Cardiac muscle cell (in vitro differentiated cells and primary cell): Measurements from ENCODE around the gene ATP11C. TPM values are rescaled to one million over a fixed set of nuclear protein-coding genes. Genes with fewer than 3 reads are reported as not detected.

Experiments used
- DNase-seq, 2 donors: peaks; one replicate each; pipeline versions ENCODE4 v3.0.0 to v3.0.0-alpha.2; 2010 to 2017; ENCODE audit warnings: low read depth in 1 of 2, low spot score in 1 of 2
- H3K27ac ChIP-seq: fragments of 200-600 bp; sonication (generic); 2 replicates; pipeline ENCODE4 v1.5.1; 2016
- H3K27me3 ChIP-seq: fragments of 200-600 bp; sonication (generic); 2 replicates; pipeline ENCODE4 v1.6.0; 2016; ENCODE audit warnings: control low read depth
- H3K36me3 ChIP-seq: fragments of 200-600 bp; sonication (generic); 2 replicates; pipeline ENCODE4 v1.5.1; 2016; ENCODE audit warnings: control low read depth
- H3K4me1 ChIP-seq: fragments of 200-600 bp; sonication (generic); 2 replicates; pipeline ENCODE4 v1.8.1; 2017; ENCODE audit warnings: low read depth, mild to moderate bottlenecking, mixed run types
- H3K4me3 ChIP-seq: fragments of 200-600 bp; sonication (generic); 2 replicates; pipeline ENCODE4 v1.5.1; 2016; ENCODE audit warnings: mild to moderate bottlenecking
- H3K9me3 ChIP-seq: fragments of 200-600 bp; sonication (generic); 2 replicates; pipeline ENCODE4 v1.5.1; 2017; ENCODE audit warnings: low read depth, mild to moderate bottlenecking, control low read depth
- CTCF ChIP-seq: IDR thresholded peaks from 2 replicates; pipeline ENCODE4 v1.5.1; 2012; ENCODE audit warnings: low read depth, mild to moderate bottlenecking, low read length
- polyA plus RNA-seq: library from polyadenylated mRNA; unstranded; fragments of >200 nt; fragmentation: Nextera tagmentation; extraction: Ambion mirVana; gene quantifications from 2 replicates; pipeline ENCODE4 v1.2.1, GENCODE V29; 2016
- total RNA-seq: library from RNA; depleted of rRNA; stranded (reverse); fragments of >200 nt; gene quantifications from 2 replicates; pipeline ENCODE4 v1.2.3, GENCODE V29; 2016

The ATP11C gene
- total and polyA plus RNA-seq, 2 experiments from 2014 or later = 7.4 to 17.1 TPM

DNA sequence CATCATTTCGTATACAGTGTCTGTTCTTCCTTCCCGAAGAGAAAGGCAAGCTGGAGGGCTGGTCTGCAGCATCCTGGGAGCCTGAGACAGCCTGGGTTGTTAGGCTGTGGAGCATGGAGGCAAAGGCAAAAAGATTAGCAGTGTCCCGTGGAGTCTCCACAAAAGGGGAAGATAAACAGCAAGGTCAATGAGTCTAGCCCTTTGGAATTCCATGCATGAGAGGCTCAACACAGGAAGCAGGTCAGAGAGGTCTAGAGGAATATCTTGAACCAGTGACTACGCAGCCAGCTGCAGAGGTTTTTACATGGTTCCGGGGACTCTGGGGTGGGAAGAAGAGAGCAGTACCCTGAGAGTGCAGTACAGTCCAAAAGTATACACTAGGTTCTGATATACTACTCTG, 212.7 kb downstream of the ATP11C start:
- no peaks in the 10 kb centered on the region for H3K27me3 ChIP-seq
- no peaks in the 10 kb centered on the region for H3K36me3 ChIP-seq
- H3K4me1 ChIP-seq = no peaks in the 10 kb centered on the region
- TF ChIP-seq CTCF = no peak
- no peaks in the 10 kb centered on the region for H3K9me3 ChIP-seq
- no peak overlapping the region for H3K4me3 ChIP-seq
- no peak overlapping the region for H3K27ac ChIP-seq
- peak; percentile 21 to 33 for DNase-seq

DNA sequence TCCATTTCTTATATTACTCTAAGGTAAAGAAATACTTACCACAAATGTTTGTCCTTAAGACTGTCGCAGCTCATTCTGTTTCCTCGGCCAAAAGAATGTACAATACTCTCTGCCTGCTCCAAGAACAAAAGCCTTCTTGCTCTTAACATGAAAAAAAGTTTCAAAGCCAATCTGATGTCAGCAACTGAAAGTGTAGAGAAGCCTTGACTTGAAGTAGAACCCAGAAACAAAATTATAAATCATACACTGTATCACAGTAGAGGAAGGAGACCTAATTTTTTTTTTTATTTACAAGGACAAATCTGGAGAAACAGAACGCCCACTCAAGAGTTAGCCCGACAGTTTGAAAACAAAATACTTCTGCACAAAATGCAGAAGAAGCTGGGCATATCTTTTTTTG, 224.8 kb downstream of the ATP11C start, which contains the start of gene MCF2:
MCF2 (minus strand) TSS at position 101 of the 400 bp plus-strand sequence. CDS start 56,423 bp downstream, outside the sequence.
- DNase-seq = no peak
- Histone ChIP-seq H3K27ac (no peak within 1 kb of the TSS), H3K36me3 (no peaks in the 10 kb centered on the region), H3K27me3 (no peaks in the 10 kb centered on the region), H3K9me3 (no peaks in the 10 kb centered on the region), H3K4me1 (no peaks in the 10 kb centered on the region), H3K4me3 (no peak within 1 kb of the TSS)
- TF ChIP-seq CTCF = no peak

DNA sequence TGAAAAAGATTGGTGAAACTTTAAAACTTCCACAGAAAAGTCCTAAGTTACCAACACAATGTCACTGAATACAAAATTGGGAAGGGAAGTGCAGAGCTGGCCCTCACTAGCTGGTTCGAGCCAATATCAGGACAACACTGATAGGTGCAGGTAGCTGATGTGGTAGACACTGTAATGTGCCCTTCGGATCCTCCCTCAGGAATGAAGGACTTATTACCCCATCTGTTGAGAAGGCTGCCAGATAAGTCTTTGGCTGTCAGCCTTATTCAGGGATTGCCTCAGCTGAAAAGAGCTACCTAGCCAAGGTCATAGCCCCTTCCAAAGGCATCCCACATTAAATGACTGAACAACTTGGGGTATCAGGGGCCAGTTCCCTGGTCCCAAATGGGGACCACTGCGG, 230.2 kb downstream of the ATP11C start:
- H3K4me3 ChIP-seq = no peak overlapping the region
- TF ChIP-seq CTCF = no peak
- H3K27ac ChIP-seq = no peak overlapping the region
- no peaks in the 10 kb centered on the region for H3K4me1 ChIP-seq
- no peaks in the 10 kb centered on the region for H3K27me3 ChIP-seq
- no peak for DNase-seq
- H3K36me3 ChIP-seq = no peaks in the 10 kb centered on the region
- no peaks in the 10 kb centered on the region for H3K9me3 ChIP-seq

DNA sequence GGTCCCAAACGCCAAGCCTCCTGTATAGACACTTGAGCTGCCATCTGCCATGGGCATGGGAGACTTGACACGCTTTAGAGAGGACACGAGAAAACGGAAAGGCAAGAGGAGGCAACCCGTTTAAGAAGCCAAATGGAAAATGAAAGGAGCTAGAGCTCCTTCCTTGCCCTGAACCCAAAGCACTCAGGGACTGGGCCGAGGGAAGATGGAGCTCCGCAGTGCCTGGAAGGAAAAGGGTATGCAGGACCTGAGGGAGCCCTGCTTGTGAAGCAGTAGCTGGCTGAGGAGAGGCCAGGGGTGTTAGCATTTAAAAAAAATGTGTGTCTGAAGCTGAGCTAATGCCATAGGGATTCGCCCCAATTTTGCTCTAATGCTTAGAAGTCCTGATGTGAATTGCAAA, 239.9 kb downstream of the ATP11C start:
- H3K27me3 ChIP-seq = peaks cover 51% of the 10 kb centered on the region
- no peak overlapping the region for H3K4me3 ChIP-seq
- no peaks in the 10 kb centered on the region for H3K9me3 ChIP-seq
- TF ChIP-seq CTCF = no peak
- no peak for DNase-seq
- H3K36me3 ChIP-seq = no peaks in the 10 kb centered on the region
- H3K27ac ChIP-seq = no peak overlapping the region
- H3K4me1 ChIP-seq = no peaks in the 10 kb centered on the region

DNA sequence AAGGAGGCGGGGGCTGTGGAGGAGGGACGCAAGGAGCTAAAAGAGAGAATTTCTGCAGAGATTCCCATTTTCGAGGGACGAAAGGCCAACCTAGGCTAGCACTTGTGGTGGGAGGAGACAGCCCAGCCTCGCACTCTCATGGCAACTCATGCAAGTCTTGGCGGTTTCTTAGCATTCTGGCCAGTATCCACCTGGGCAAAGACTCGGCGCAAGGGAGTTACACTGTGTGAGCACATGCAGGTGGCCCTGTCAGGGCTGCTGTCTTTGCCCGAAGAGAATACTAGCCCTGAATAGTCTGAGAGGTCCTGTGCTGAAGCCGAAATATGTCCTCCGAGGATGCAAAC, 240.4 kb downstream of the ATP11C start:
- Histone ChIP-seq H3K4me1 (no peaks in the 10 kb centered on the region), H3K9me3 (no peaks in the 10 kb centered on the region), H3K27ac (no peak overlapping the region), H3K36me3 (no peaks in the 10 kb centered on the region), H3K4me3 (peak overlapping the region; percentile 32), H3K27me3 (peaks cover 51% of the 10 kb centered on the region)
- TF ChIP-seq CTCF = no peak
- DNase-seq = peak in 1 of 2 donors; percentile 5
